GM23338 (cell line): ENCODE data around the gene PRPH. TPM values are rescaled to one million over a fixed set of nuclear protein-coding genes. Genes with fewer than 3 reads are reported as not detected.

Source experiments
- ATAC-seq: fragments of 200-7000 bp; cut with Tn5 transposase; 3 replicates; pipeline ENCODE4 v1.9.1; 2020
- DNase-seq: peaks from one replicate; pipeline ENCODE4 v3.0.0-alpha.2; 2015; ENCODE audit warnings: low spot score
- H2AFZ ChIP-seq: fragments of 200-600 bp; sonication (generic); 2 replicates; pipeline ENCODE4 v1.8.0; 2016; ENCODE audit warnings: antibody characterized with exemption, mild to moderate bottlenecking, moderate library complexity
- H3F3A ChIP-seq: fragments of 200-600 bp; sonication (generic); replicated peaks from 2 replicates; pipeline ENCODE4 v1.8.0; 2017; ENCODE audit warnings: antibody characterized with exemption, mixed run types, low read depth
- H3K27ac ChIP-seq: fragments of 200-600 bp; sonication (generic); 2 replicates; pipeline ENCODE4 v1.6.1; 2016; ENCODE audit warnings: low read depth
- H3K27me3 ChIP-seq: fragments of 200-600 bp; sonication (generic); 2 replicates; pipeline ENCODE4 v1.8.0; 2016; ENCODE audit warnings: mild to moderate bottlenecking, mixed run types, moderate library complexity; ENCODE audit not compliant: insufficient read depth
- H3K36me3 ChIP-seq: fragments of 200-600 bp; sonication (generic); 2 replicates; pipeline ENCODE4 v1.8.0; 2016; ENCODE audit warnings: mild to moderate bottlenecking; ENCODE audit not compliant: insufficient read depth
- H3K4me1 ChIP-seq: fragments of 200-600 bp; sonication (generic); 2 replicates; pipeline ENCODE4 v1.8.0; 2016; ENCODE audit warnings: mild to moderate bottlenecking, moderate library complexity; ENCODE audit not compliant: insufficient read depth
- H3K4me2 ChIP-seq: fragments of 200-600 bp; sonication (generic); 2 replicates; pipeline ENCODE4 v1.7.1; 2017; ENCODE audit warnings: mixed run types
- H3K4me3 ChIP-seq: fragments of 200-600 bp; sonication (generic); 2 replicates; pipeline ENCODE4 v1.6.1; 2016; ENCODE audit warnings: mixed run types
- H3K79me2 ChIP-seq: fragments of 200-600 bp; sonication (generic); replicated peaks from 2 replicates; pipeline ENCODE4 v1.8.0; 2017; ENCODE audit warnings: mild to moderate bottlenecking; ENCODE audit not compliant: insufficient read depth
- H3K9me2 ChIP-seq: fragments of 200-600 bp; sonication (generic); 2 replicates; pipeline ENCODE4 v1.8.0; 2017; ENCODE audit not compliant: insufficient read depth
- H4K20me1 ChIP-seq: fragments of 200-600 bp; sonication (generic); replicated peaks from 2 replicates; pipeline ENCODE4 v1.8.0; 2017; ENCODE audit warnings: mild to moderate bottlenecking; ENCODE audit not compliant: insufficient read depth
- H3K27ac Mint-ChIP-seq: 2 replicates; pipeline ENCODE4 v1.8.0; 2020; ENCODE audit warnings: inconsistent platforms, mild to moderate bottlenecking, moderate library complexity, mixed read lengths
- H3K27me3 Mint-ChIP-seq: 3 replicates; pipeline ENCODE4 v1.8.0; 2022; ENCODE audit warnings: low read depth, mild to moderate bottlenecking, moderate library complexity, mixed read lengths, inconsistent platforms; ENCODE audit not compliant: insufficient read depth, poor library complexity
- H3K36me3 Mint-ChIP-seq: 3 replicates; pipeline ENCODE4 v1.8.0; 2021; ENCODE audit warnings: low read depth, mild to moderate bottlenecking, inconsistent platforms, moderate library complexity, mixed read lengths
- H3K4me1 Mint-ChIP-seq: 3 replicates; pipeline ENCODE4 v1.8.0; 2020; ENCODE audit warnings: mild to moderate bottlenecking, inconsistent platforms, mixed read lengths
- H3K4me3 Mint-ChIP-seq: 3 replicates; pipeline ENCODE4 v1.8.0; 2021; ENCODE audit warnings: moderate library complexity, mild to moderate bottlenecking, inconsistent platforms, mixed read lengths
- H3K9me3 Mint-ChIP-seq: 3 replicates; pipeline ENCODE4 v1.8.0; 2020; ENCODE audit warnings: moderate library complexity, mild to moderate bottlenecking, inconsistent platforms, mixed read lengths
- CREB1 ChIP-seq: fragments of 250-450 bp; sonication (Bioruptor Pico); IDR thresholded peaks from 2 replicates; pipeline ENCODE4 v1.5.0; 2020; ENCODE audit warnings: low read depth, mild to moderate bottlenecking, moderate library complexity
- ETS1 ChIP-seq: IDR thresholded peaks from 2 replicates; pipeline ENCODE4 v1.6.1; 2016; ENCODE audit warnings: antibody characterized with exemption
- EZH2 ChIP-seq: fragments of 200-600 bp; sonication (generic); IDR thresholded peaks from one replicate; pipeline ENCODE4 v1.8.0; 2017; ENCODE audit warnings: antibody characterized with exemption, mild to moderate bottlenecking, low read depth; ENCODE audit not compliant: unreplicated experiment
- NANOG ChIP-seq: IDR thresholded peaks from 2 replicates; pipeline ENCODE4 v1.6.1; 2016; ENCODE audit warnings: antibody characterized with exemption, borderline replicate concordance
- STAT1 ChIP-seq: IDR thresholded peaks from one replicate; pipeline ENCODE4 v1.6.1; 2016; ENCODE audit warnings: antibody characterized with exemption; ENCODE audit not compliant: unreplicated experiment
- ZNF114 ChIP-seq: fragments of 250-450 bp; sonication (Bioruptor Pico); IDR thresholded peaks from 2 replicates; pipeline ENCODE4 v1.5.0; 2020; ENCODE audit warnings: mild to moderate bottlenecking, moderate library complexity
- ZNF331 ChIP-seq: fragments of 250-450 bp; sonication (Bioruptor Pico); IDR thresholded peaks from 2 replicates; pipeline ENCODE4 v1.5.0; 2020; ENCODE audit warnings: low read depth, mild to moderate bottlenecking, moderate library complexity
- ZNF462 ChIP-seq: fragments of 250-450 bp; sonication (Bioruptor Pico); IDR thresholded peaks from 2 replicates; pipeline ENCODE4 v1.5.0; 2020; ENCODE audit warnings: mild to moderate bottlenecking, moderate library complexity
- polyA plus RNA-seq: library from polyadenylated mRNA; unstranded; fragments of >200 nt; fragmentation: Nextera tagmentation; extraction: Ambion mirVana; gene quantifications from 2 replicates; pipeline ENCODE4 v1.2.1, GENCODE V29; 2016
- total RNA-seq: library from RNA; depleted of rRNA; stranded (reverse); fragments of >200 nt; shearing (Covaris generic); gene quantifications from 2 replicates; pipeline ENCODE4 v1.2.3, GENCODE V29; 2014

Gene PRPH
- total and polyA plus RNA-seq, 2 experiments from 2014 or later: 0.24 to 0.36 TPM

- TF ChIP-seq NANOG: no peak
- no peak for TF ChIP-seq ZNF331 (CRISPR knock-in tag)
Observed at GRCh38 chr12:49292729-49293055, 2.3 kb upstream of the PRPH start (continued).

GRCh38 chr12:49293056-49293956 lies 1.6 kb upstream of the PRPH start:
- DNase-seq: peak; percentile 72
- Histone ChIP-seq H3K36me3 (no peaks in the 10 kb centered on the region), H3F3A (peaks cover 9% of the 10 kb centered on the region; the same call in 1 of the 2 replicates), H3K9me2 (no peaks in the 10 kb centered on the region), H3K27me3 (peaks cover 98% of the 10 kb centered on the region), H3K79me2 (no peaks in the 10 kb centered on the region), H2AFZ (peak overlapping the region; percentile 74), H3K4me2 (peak overlapping the region; percentile 69), H3K27ac (no peak overlapping the region), H4K20me1 (no peaks in the 10 kb centered on the region), H3K4me1 (peaks cover 25% of the 10 kb centered on the region), H3K4me3 (peak overlapping the region; percentile 48)
- Mint-ChIP-seq H3K36me3 (no peaks in the 10 kb centered on the region), H3K9me3 (no peaks in the 10 kb centered on the region), H3K4me3 (peak overlapping the region; percentile 57), H3K4me1 (peaks cover 19% of the 10 kb centered on the region; the same call in 2 of the 3 replicates), H3K27ac (no peak overlapping the region), H3K27me3 (peaks cover 85% of the 10 kb centered on the region)
- peak; percentile 9 for ATAC-seq
- TF ChIP-seq STAT1 (no peak), EZH2 (peak; percentile 74)

GRCh38 chr12:49294086-49294803 lies 702 bp upstream of the PRPH start:
- H3K4me3 ChIP-seq: no peak overlapping the region; the same call in 1 of the 2 replicates
- no peaks in the 10 kb centered on the region for H3K9me2 ChIP-seq
- no peaks in the 10 kb centered on the region for H3K9me3 Mint-ChIP-seq
- peaks cover 22% of the 10 kb centered on the region; the same call in 2 of the 3 replicates for H3K4me1 Mint-ChIP-seq
- peak overlapping the region; percentile 81 for H3K4me2 ChIP-seq
- H3K36me3 Mint-ChIP-seq: no peaks in the 10 kb centered on the region; the same call in 2 of the 3 replicates
- ATAC-seq: peak; percentile 1; the same call in 1 of the 3 replicates
- H3K4me3 Mint-ChIP-seq: 0 out of 3 replicates have a peak overlapping the region, but pooled peaks have one; percentile 57
- no peak overlapping the region for H3K27ac ChIP-seq
- no peak for DNase-seq
- no peak overlapping the region for H2AFZ ChIP-seq
- H3K36me3 ChIP-seq: no peaks in the 10 kb centered on the region
- H3K4me1 ChIP-seq: peaks cover 25% of the 10 kb centered on the region
- no peak overlapping the region for H3K27ac Mint-ChIP-seq
- H4K20me1 ChIP-seq: no peaks in the 10 kb centered on the region
- peaks cover 9% of the 10 kb centered on the region; the same call in 1 of the 2 replicates for H3F3A ChIP-seq
- peaks cover 99% of the 10 kb centered on the region for H3K27me3 ChIP-seq
- peaks cover 85% of the 10 kb centered on the region for H3K27me3 Mint-ChIP-seq
- no peaks in the 10 kb centered on the region for H3K79me2 ChIP-seq
- TF ChIP-seq CREB1 (CRISPR knock-in tag): no peak
- TF ChIP-seq ZNF114 (CRISPR knock-in tag): no peak
- no peak for TF ChIP-seq ZNF462 (CRISPR knock-in tag)
- no peak for TF ChIP-seq ETS1
- TF ChIP-seq ZNF331 (CRISPR knock-in tag): no peak
- no peak for TF ChIP-seq STAT1
